ENCODE data around the gene PLEKHJ1. TPM values are rescaled to one million over a fixed set of nuclear protein-coding genes. Genes with fewer than 3 reads are reported as not detected.

PLEKHJ1 gene
- total and polyA plus RNA-seq, 4 donors: 64.4 to 76.4 (median 67.3) TPM

- ATAC-seq (ENCODE audit: insufficient read depth, low FRiP score): no peak
- WGBS, 2 donors: 83 to 85% methylated on average over 16 of the region's 16 CpGs
- Histone ChIP-seq H3K4me3 (no peak overlapping the region), H3K27ac (ENCODE audit: low read depth in 1 of 2, low read length in 1 of 2) (no peak overlapping the region), H3K27me3 (ENCODE audit: control insufficient read depth in 3 of 3, insufficient read depth in 3 of 3, low read length in 2 of 3) (peaks cover 4 to 27% (median 9%) of the 10 kb centered on the region in 3 donors), H3K36me3 (ENCODE audit: control insufficient read depth in 4 of 4, insufficient read depth in 4 of 4, low read length in 4 of 4) (no peaks in the 10 kb centered on the region), H3K9me3 (ENCODE audit: control insufficient read depth in 4 of 4, insufficient read depth in 3 of 4, low read length in 3 of 4) (no peaks in the 10 kb centered on the region), H3K9ac (ENCODE audit: insufficient read depth in 1 of 2, low read length in 2 of 2) (no peak overlapping the region), H3K4me1 (ENCODE audit: control insufficient read depth in 5 of 5, insufficient read depth in 5 of 5, low read length in 5 of 5) (peaks cover 0 to 34% (median 0%) of the 10 kb centered on the region in 5 donors)
- no peak for DNase-seq
- TF ChIP-seq CTCF (IDR thresholded peaks at IDR 0.05; ENCODE audit: control extremely low read depth, extremely low read depth): no peak
Observed at GRCh38 chr19:2255112-2255845, 19.1 kb upstream of the PLEKHJ1 start.

GRCh38 chr19:2254064-2254872, 18.1 kb upstream of the PLEKHJ1 start:
- TF ChIP-seq CTCF (IDR thresholded peaks at IDR 0.05; ENCODE audit: control extremely low read depth, extremely low read depth): no peak
- H3K36me3 ChIP-seq (ENCODE audit: control insufficient read depth in 4 of 4, insufficient read depth in 4 of 4, low read length in 4 of 4): no peaks in the 10 kb centered on the region
- H3K4me3 ChIP-seq: no peak overlapping the region
- DNase-seq (peak in 2 of 3 donors; percentile 55 to 57), ATAC-seq (ENCODE audit: insufficient read depth, low FRiP score) (no peak)
- H3K9ac ChIP-seq (ENCODE audit: insufficient read depth in 1 of 2, low read length in 2 of 2): no peak overlapping the region
- peaks cover 4 to 34% (median 12%) of the 10 kb centered on the region in 3 donors for H3K27me3 ChIP-seq (ENCODE audit: control insufficient read depth in 3 of 3, insufficient read depth in 3 of 3, low read length in 2 of 3)
- no peak overlapping the region for H3K27ac ChIP-seq (ENCODE audit: low read depth in 1 of 2, low read length in 1 of 2)
- WGBS, 2 donors: 75 to 80% methylated on average over 20 of the region's 20 CpGs
- peaks cover 0 to under 1% (median 0%) of the 10 kb centered on the region in 4 donors for H3K9me3 ChIP-seq (ENCODE audit: control insufficient read depth in 4 of 4, insufficient read depth in 3 of 4, low read length in 3 of 4)
- H3K4me1 ChIP-seq (ENCODE audit: control insufficient read depth in 5 of 5, insufficient read depth in 5 of 5, low read length in 5 of 5): peaks cover 0 to 34% (median 0%) of the 10 kb centered on the region in 5 donors

GRCh38 chr19:2253106-2254063, 17.3 kb upstream of the PLEKHJ1 start:
- Histone ChIP-seq H3K36me3 (ENCODE audit: control insufficient read depth in 4 of 4, insufficient read depth in 4 of 4, low read length in 4 of 4) (peaks cover 0 to 4% (median 2%) of the 10 kb centered on the region in 4 donors), H3K9ac (ENCODE audit: insufficient read depth in 1 of 2, low read length in 2 of 2) (no peak overlapping the region), H3K4me1 (ENCODE audit: control insufficient read depth in 5 of 5, insufficient read depth in 5 of 5, low read length in 5 of 5) (peaks cover 0 to 33% (median 0%) of the 10 kb centered on the region in 5 donors), H3K9me3 (ENCODE audit: control insufficient read depth in 4 of 4, insufficient read depth in 3 of 4, low read length in 3 of 4) (peaks cover 0 to 3% (median 0%) of the 10 kb centered on the region in 4 donors), H3K27ac (ENCODE audit: low read depth in 1 of 2, low read length in 1 of 2) (no peak overlapping the region), H3K27me3 (ENCODE audit: control insufficient read depth in 3 of 3, insufficient read depth in 3 of 3, low read length in 2 of 3) (peaks cover 4 to 34% (median 12%) of the 10 kb centered on the region in 3 donors), H3K4me3 (no peak overlapping the region)
- TF ChIP-seq CTCF (IDR thresholded peaks at IDR 0.05; ENCODE audit: control extremely low read depth, extremely low read depth): no peak
- no peak for DNase-seq
- no peak for ATAC-seq (ENCODE audit: insufficient read depth, low FRiP score)
- 7 to 9% methylated on average over 58 to 77 of the region's 77 CpGs for WGBS, 2 donors
